Activated CD8-positive, alpha-beta memory T cell treated with anti-CD3 and anti-CD28 coated beads for 48 hours (primary cell): ENCODE data around the gene CELSR3.

ENCODE experiments used
- DNase-seq, 3 experiments: peaks; one replicate each; pipeline ENCODE4 v3.0.0-alpha.2; 2020; ENCODE audit warnings: low read depth in 2 of 3, low spot score in 2 of 3

Gene CELSR3

DNA sequence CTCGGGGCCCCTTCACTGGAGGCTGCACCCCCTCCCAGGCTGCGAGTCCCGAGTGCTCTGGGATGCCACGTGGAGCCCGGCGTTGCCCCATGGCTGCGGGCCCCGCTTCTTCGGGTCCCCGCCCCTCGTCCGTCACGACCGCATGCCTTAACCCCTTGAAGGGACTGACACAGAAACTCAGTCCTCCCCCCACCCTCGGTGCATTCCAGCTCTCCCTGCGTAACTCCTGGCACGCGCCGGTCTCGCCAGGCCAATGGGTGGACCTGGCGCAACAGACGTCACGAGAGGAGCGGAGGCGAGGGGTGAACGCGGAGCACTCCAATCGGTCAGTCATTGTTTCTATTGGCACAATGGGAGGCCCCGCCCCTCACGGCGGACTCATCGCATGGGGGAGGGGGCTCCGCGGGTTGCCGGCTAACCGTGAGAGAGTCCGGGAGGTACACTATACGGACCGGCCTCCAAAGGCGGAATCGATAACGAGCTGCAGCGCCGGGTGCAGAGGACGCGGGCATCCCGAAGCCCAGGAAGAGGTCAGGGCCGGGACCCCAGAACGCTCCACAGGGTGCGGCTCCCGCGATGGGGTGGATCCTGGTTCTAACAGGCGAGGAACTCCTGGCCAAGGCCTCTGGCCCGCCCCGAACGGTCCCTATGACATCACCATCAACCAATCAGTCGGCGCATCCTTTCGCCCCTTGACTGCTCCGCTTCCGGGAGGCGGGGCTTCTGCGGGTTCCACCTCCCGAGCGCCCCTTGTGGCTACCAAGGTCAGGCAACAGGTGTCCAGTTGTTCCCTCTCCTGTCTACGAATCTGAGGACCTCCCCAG lies 1.0 kb upstream of the CELSR3 start:
- DNase-seq, result peak; percentile 78 to 88 (median 80)

DNA sequence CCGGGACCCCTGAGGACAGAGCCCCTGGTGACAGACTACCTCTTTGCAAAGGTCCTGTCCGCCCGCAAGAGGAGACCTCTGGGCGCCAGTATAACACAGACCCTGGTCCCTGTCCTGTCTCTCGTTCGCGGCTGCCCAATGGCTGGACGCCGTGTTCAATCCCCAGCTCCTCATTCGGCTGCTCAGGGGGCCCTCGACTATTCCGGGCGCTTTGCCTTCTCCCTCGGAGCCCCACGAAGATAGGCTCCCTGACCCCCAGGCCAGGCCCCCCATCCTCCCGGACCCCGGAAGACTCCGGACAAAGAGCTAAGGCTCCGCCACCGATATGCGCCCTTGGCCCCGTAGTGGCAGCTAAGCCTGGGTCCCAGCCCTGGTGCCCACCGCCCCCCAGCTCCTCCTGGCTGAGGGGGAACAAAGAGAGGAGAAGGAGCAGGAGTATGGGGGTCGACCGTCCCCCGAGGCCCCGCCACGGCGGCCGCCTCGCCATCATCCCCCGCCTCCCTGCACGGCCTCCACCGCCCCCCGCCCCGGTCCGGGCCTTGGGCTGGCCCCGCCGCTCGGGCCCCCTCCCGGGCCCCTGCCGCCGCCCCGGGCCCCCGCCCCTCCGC lies 437 bp downstream of the CELSR3 start:
- no peak for DNase-seq

DNA sequence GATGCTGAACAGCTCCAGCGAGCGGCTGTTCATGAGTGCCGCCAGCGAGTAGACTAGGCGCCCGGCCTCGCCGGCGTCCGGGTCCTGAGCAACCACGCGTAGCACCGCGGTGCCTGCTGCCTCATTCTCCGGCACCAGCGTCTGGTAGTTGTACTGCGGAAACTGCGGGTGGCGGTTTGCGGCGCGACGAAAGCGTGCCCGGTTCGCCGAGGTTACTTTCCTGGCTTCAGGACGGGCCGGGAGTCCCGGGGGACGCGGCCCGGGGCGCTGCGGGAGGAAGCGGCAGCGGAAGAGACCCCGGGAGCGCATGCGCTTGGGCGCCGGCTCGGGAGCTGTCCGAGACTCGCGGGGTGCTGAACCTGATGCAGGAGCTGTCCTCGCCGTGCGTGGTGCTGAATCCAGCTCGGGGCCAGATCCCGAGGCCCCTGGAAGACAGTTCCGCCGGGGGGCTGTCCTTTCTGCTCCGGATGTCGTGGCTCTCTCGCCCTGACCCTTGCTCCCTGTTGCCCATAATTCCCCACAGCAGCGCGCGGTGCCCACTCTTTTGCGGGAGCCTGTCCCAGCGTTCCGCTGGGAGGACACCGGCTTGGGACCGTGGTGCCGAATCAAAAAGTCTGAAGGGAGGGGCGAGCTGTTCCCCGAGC lies 1.1 kb downstream of the CELSR3 start:
- DNase-seq, result peak; percentile 47 to 78 (median 72)

DNA sequence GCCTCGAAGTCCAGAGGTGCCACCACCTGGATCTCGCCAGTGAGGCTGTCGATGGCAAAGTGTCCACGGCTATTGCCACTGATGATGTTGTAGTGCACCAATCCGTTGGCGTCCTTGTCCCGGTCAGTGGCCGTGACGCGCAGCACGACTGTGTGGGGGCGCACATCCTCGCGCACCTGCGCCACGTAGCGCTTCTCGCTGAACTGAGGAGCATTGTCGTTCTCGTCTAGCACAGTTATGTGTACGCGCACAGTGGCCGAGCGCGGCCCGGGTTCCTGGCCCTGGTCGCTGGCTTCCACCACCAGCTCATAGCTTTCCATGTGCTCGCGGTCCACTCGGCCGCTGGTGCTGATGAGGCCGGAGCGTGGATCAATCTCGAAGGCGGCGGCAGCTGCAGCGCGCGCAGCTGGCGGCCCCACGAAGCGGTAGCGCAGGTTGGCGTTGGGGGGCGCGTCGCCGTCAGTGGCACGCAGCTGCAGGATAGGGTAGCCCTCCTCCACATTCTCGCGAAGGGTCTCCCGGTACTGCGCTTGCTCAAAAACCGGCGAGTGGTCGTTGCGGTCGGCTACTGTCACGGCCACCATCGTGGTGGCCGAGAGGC lies 1.8 kb downstream of the CELSR3 start:
- DNase-seq, result no peak

DNA sequence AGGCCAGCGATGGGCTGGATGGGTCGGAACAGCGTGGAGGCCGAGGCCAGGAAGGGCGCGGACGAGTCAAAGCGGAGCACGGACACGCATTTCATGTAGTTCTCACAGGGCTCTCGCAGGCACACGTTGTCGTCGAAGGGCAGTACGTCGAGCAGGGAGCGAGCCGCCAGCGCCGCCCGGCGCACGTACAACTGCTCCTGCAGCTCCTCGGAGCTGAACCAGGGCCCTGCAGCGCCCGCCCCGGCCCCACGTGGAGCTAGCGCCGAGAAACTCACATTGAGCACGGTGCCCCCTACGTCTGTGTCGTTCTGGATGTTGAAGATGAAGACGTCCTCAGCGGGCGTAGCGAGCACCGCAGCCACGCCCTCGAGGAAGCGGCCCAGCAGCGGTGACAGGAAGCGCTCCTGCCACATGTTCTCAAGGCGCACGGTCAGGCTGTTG lies 5.8 kb downstream of the CELSR3 start:
- no peak for DNase-seq

DNA sequence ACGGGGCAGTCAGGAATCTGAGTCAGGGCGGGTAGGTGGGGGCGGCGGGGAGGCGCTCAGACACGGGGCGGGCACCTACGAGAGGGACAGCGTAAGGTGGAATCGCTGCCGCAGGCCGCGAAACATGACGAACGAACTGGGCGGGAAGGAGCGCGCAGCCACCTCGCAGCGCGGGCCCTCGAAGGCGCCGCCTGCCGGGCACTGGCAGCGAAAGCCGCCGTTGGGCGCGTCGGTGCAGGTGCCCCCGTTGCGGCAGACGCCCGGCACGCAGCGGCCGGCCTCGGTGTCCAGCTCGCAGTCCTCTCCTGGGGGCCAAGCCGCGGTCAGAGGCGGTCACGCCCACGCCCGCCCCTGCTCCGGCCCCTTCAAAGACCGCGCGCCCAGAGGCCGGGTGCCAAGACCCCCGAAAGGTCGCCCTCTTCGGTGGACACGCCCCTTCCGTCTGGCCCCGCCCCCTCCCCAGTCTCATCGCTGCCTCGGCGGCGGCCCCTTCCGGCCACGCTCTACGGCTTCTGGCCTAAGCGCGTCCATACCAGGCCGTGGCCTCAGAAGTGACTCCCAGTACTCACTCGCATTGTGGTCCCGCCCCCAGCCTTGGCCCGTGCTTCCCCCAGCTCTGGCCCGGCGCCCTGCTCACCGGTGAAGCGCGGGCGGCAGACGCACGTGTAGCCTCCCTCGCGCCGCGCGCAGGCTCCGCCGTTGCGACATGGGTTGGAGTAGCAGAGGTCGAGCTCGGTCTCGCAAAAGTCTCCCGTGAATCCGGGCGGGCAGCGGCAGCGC lies 6.4 kb downstream of the CELSR3 start:
- peak; percentile 73 to 82 (median 75) for DNase-seq

DNA sequence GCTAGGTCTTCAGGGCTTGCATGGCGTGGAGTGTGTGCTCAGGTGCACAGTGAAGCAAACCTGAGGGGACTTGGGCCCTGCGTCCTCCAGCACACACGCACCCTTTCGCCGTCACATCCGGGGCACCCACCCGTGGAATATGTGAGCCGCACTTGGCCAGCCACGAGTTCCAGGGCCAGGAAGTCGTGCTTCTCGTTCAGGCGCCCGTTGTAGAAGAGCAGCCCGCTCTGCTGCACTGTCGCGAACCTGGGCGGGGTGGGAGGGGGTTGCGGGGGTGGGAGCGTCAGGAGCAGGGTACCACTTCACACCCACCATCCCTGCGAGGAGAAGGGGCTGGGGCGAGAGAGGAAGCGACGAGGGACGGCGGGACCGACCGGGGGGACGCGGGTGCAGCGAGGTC lies 7.1 kb downstream of the CELSR3 start:
- DNase-seq, result peak in 1 of 3 experiments; percentile 24

DNA sequence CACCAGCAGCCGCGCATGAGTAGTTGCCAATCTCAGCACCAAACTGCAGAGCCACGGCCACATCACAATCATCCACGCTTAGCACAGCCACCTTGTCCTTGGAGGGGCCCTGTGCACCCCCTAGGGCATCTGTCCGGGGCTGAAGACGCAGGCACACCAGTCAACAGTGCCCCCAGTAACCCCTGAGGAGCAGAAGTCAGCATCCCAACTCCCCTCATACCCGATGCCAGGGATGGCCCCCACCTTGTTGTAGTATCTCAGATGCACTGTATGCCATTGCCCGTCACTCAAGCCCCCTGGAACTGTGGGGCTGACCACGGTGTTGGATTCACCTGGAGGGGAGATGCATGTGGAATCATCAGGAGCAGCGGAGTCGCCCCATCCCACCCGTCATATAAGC lies 7.6 kb downstream of the CELSR3 start:
- no peak for DNase-seq

DNA sequence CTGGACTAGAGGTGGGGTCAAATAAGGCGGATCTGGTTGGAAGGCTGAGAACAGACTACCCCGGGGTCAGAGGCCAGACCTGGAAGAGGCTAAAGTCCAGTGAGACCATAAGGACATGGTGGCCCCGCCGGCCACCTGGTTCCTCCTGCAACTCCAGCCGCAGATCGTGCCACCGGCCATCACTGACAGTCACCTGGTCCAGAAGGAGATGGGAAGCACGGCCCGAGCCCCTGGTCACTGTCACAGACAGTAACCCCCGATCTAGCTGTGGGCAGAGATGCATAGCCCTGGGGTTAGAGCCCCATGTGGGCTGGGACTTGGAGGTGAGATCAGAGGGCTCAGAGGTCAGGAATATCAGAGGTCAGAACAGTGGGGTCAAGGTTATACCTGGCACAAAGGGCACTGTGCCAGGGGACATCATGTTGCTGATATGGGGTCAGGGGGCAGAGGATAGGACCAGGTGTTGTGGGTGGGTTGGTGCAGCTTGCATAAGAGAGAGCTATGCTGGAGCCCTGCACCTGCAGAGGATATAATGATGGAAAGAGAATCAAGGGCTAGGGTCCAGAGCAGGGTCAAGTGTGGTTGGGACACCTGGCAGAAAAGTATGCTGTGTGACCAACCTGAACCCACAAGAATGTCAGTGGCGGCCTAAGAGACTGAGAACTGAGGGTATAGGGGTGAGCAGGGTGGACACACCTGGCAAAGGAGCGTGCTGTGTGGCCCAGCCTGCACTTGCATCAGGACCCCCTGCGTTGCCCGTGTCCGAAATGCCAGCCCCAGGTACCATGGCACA lies 9.6 kb downstream of the CELSR3 start:
- DNase-seq, result no peak

DNA sequence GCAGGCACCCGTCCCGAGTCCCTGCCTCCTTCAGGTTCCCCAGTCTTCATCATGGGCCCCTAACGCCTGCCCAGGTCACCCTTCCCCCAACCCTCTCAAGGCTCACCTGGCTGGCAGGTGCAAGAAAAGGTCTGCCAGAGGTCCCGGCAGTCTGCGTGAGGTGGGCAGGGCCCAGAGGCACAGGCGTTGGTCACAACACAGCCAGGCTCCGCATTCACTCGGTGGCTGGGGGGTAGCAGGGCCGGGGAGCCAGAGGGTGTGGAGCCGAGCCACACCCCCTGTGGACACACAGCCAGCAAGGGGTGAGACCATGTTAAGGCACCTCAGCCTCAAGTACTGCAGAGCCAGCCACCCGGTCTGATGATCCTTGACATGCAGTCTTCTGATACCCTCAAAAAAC lies 10.9 kb downstream of the CELSR3 start:
- DNase-seq, result no peak

DNA sequence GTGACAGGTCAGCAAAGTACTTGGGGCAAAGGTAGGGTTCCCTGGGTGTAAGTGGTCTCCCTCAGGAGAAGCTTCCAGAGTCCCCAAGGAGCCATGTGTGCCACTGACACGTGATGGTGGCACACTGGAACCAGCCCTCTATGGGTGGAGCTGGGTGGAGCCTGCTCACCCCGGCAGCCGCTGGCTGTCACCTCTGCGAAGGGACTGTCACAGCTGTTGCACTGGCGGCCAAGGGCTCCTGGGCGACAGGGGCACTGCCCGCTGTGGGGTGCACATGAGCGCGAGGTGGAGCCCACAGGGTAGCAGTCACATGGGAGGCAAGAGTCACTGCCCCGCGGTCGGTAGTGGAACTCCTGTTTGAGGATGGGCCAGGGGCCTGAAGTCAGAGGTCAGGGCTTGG lies 12.0 kb downstream of the CELSR3 start:
- no peak for DNase-seq

DNA sequence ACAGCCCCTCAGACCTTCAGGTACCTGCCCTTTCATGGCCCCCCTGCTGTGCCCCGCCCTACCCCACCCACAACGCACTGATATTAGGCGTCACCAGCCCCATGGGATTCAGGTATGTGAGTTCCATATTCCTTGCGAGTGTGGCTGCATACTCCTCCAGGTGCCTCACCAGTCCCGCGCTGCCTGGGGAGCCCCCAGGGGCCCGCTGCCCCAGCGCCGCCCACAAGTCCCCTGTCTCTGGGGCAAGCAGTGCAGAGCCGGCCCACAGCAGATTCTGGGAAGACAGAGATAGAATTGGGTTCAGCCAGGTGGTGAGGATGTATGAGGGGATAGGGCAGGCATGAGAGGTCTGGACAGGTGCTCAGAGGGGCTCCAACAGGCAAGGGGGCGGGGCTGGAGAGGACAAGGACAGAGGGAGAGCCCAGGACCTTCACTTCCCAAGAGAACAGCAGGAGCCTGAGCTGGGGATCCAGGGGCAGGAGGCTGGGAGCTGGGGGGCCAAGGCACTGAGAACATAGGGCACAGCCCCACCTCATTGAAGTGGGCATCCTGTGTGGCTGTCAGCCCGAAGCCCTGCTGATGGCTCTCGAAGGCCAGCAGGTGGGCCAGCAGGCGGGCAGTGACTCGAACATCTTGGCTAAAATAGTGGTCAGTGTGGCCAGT lies 14.4 kb downstream of the CELSR3 start:
- DNase-seq, result no peak

DNA sequence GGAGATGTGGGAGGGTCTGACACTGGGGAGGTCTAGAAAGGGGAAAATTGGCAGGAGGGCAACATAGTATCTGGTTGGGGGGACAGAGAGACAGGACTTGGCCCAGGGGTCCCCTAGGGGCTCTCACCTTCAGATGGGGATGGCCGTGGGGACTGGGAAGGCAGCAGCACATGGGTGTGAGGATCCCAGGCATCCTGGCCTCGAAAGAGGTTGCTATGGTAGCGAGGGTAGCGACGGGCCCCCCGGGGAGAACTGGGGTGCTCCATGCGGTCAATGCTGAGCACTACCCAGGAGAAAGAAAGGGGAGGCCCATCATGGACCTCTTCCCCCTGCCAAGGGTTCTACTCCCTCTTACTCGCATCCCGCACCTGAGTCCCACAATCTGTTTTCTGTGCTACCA lies 15.0 kb downstream of the CELSR3 start:
- DNase-seq, result no peak

DNA sequence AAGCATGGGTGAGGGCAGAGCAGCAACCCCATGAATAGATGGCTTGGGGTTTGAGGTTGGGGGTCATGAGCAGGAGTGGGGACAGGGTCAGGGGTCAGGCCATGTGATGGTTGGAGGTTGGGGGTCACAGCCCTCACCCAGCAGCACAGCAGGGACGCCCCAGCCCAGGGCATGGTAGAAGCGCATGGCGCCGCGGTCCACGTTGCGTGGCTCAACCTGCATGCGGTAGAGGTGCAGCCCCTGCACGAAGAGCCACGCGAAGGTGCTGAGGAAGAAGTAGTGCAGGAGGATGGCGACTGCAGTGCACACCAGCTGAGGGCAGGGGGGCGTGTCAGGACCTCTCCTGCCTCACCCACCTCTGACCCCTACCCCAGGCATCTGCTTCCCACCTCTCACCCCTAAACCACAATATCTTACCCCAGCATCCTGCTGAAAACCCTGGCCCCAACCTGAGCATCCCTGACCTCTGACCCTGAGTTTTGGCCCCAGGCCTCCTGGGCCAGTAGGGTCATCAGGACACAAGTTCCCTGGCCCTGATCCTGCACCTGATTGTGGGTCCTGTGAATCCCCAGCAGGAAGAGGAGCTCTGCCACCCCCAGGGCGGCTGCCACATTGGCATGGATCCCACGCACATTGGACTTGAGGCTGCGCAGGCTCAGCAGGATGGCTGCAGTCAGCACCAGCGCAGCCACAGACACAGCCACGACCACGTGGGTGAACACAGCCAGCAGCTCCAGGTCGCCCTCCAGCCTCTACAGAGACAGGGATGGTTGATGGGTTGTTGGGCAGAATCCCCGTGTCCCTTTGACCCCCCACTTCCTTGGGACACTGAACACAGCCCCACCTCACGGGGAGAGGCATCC lies 17.6 kb downstream of the CELSR3 start:
- no peak for DNase-seq

DNA sequence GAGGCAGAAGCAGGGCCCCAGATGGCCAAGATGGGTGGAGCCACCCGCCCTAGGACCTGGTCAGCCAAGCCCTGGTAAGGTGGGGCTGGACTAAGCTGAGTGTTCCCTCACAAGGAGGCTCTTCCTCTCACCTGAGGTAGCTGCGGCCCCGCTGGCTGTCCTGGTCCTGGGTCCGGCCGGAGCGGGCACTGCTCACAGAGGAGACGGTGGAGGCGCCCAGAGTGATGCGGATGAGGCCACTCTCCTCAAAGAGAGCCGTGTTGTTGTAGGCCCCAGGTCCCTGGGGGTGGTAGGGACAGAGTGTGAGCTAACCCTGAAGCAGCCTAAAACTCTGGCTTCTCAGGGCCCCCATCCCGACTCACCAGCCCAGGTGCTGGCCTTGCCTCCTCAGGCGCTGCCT lies 20.1 kb downstream of the CELSR3 start:
- no peak for DNase-seq

DNA sequence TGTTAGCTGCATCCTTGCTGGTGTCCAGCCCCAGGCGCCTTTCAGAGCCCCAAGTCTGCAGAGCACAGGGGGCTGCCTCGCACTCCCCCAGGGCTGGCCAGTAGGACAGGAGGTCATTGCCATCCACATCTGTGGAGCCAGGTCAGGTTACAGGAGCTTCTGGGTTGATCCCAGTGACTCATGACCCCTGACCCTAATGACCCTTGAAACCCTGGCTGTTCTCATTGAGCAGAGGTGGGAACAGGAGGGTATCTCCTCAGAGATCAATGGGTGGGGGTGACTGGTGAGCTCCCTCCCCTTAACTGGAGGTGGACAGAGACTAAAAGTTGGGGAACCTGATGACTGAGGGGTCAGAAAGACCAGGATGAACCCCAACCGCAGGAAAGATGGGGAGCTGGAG lies 21.3 kb downstream of the CELSR3 start:
- DNase-seq, result no peak

DNA sequence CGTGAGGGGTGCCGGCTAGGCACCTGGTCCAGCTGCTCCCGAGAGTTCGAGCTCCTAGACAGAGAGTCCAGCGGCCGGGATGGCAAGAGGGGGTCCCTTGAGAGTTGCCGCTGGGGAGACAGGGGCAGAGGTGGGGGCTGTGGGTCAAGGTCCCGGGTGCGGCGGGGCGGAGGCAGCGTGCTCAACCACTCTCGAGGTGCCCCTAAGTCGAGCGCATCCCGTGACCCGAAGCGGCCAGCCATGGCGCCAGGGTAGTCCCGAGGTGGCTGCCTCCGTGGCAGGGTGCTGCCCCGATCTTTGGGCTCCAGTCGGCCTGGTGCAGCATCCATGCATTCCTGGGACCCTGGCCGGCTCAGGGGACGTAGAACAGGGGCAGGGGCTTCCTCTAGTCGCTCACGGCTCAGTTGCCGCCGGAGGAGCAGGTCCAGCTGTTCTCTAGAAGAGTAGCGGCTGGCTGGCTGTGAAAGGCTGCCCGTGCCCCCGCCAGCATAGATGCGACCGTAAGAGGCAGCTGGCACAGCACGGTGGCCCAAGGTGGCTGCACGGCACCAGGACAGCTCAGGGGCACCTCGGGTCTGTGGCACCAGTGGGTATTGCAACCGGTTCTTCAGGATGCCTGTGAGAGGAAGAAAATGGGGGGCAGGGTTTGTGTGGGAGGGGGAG lies 22.6 kb downstream of the CELSR3 start:
- DNase-seq, result no peak

DNA sequence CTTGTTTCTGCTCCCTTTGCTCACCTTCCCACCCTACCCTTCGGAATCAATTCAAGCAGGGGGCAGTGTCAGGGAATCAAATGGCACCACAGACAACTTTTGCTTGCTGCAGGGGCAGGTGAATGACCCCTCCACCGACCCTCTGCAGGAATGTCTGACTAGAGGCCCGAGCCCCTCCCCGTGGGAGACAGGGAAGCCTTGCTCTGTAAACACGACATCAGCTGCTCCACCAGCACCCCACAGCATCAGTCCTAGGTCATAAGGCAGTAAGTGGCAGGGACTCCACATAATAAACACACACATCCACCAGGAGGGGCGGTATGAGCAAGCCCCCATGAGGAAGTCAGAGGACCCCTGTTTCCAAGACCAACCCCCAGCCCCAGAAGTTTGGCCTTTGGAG lies 25.4 kb downstream of the CELSR3 start:
- no peak for DNase-seq
